Mesenchymal stem cell (in vitro differentiated cells and primary cell): Measurements from ENCODE around the gene ACSF3.

ENCODE experiments used
- DNase-seq: peaks from one replicate; pipeline ENCODE4 v3.0.0-alpha.2; 2013
- H2AFZ ChIP-seq: one replicate; pipeline ENCODE4 v1.6.1; 2013; ENCODE audit warnings: low read depth, mild to moderate bottlenecking, control low read depth, inconsistent platforms, low read length, moderate library complexity
- H2AK5ac ChIP-seq: 2 replicates; pipeline ENCODE4 v1.6.1; 2013; ENCODE audit warnings: low read length, moderate library complexity, mild to moderate bottlenecking, inconsistent platforms; ENCODE audit not compliant: severe bottlenecking
- H2BK120ac ChIP-seq: one replicate; pipeline ENCODE4 v1.6.1; 2013; ENCODE audit warnings: low read depth, mild to moderate bottlenecking, inconsistent platforms, low read length, moderate library complexity
- H2BK12ac ChIP-seq, 2 experiments: one replicate each; pipeline ENCODE4 v1.6.1; 2013; ENCODE audit warnings: inconsistent platforms in 2 of 2, low read length in 2 of 2, mild to moderate bottlenecking in 2 of 2, moderate library complexity in 2 of 2, control low read depth in 1 of 2
- H2BK15ac ChIP-seq: one replicate; pipeline ENCODE4 v1.6.1; 2013; ENCODE audit warnings: mild to moderate bottlenecking, low read depth, inconsistent platforms; ENCODE audit not compliant: poor library complexity, severe bottlenecking
- H2BK5ac ChIP-seq: 2 replicates; pipeline ENCODE4 v1.6.1; 2013; ENCODE audit warnings: low read depth, mild to moderate bottlenecking, low read length, control low read depth, inconsistent platforms; ENCODE audit not compliant: poor library complexity, severe bottlenecking
- H3K14ac ChIP-seq, 2 experiments: one replicate each; pipeline ENCODE4 v1.6.1; 2013; ENCODE audit warnings: inconsistent platforms in 2 of 2, low read length in 2 of 2, control low read depth in 1 of 2, mild to moderate bottlenecking in 1 of 2, moderate library complexity in 1 of 2
- H3K18ac ChIP-seq, 2 experiments: one replicate each; pipeline ENCODE4 v1.6.1; 2013; ENCODE audit warnings: inconsistent platforms in 2 of 2, low read length in 2 of 2, control low read depth in 1 of 2, low read depth in 1 of 2, mild to moderate bottlenecking in 1 of 2
- H3K23ac ChIP-seq, 2 experiments: one replicate each; pipeline ENCODE4 v1.6.1; 2013; ENCODE audit warnings: inconsistent platforms in 2 of 2, low read length in 2 of 2, mild to moderate bottlenecking in 2 of 2, moderate library complexity in 2 of 2, control low read depth in 1 of 2
- H3K27ac ChIP-seq: 2 replicates; pipeline ENCODE4 v1.5.1; 2013; ENCODE audit warnings: mild to moderate bottlenecking, moderate library complexity, low read length, control low read depth, inconsistent platforms; ENCODE audit not compliant: poor library complexity, severe bottlenecking
- H3K27me3 ChIP-seq, 2 experiments: 2 replicates each; pipeline versions ENCODE4 v1.6.1 to v1.7.0; 2013; ENCODE audit warnings: low read length in 2 of 2, mild to moderate bottlenecking in 2 of 2, moderate library complexity in 2 of 2, control low read depth in 1 of 2, inconsistent platforms in 1 of 2; ENCODE audit not compliant: control insufficient read depth in 1 of 2, insufficient read depth in 1 of 2
- H3K36me3 ChIP-seq, 2 experiments: 2 replicates each; pipeline versions ENCODE4 v1.6.1 to v1.7.0; 2013; ENCODE audit warnings: low read length in 2 of 2, control low read depth in 1 of 2, inconsistent platforms in 1 of 2, low read depth in 1 of 2, mild to moderate bottlenecking in 1 of 2; ENCODE audit not compliant: insufficient read depth in 2 of 2, control insufficient read depth in 1 of 2
- H3K4ac ChIP-seq, 2 experiments: one replicate each; pipeline ENCODE4 v1.6.1; 2013; ENCODE audit warnings: inconsistent platforms in 2 of 2, low read length in 2 of 2, mild to moderate bottlenecking in 2 of 2, moderate library complexity in 2 of 2, control low read depth in 1 of 2, low read depth in 1 of 2
- H3K4me1 ChIP-seq: 2 replicates; pipeline ENCODE4 v1.6.1; 2013; ENCODE audit warnings: low read depth, low read length, control low read depth; ENCODE audit not compliant: control insufficient read depth, insufficient read depth
- H3K4me2 ChIP-seq: 2 replicates; pipeline ENCODE4 v1.6.1; 2013; ENCODE audit warnings: low read length, mild to moderate bottlenecking, inconsistent platforms; ENCODE audit not compliant: poor library complexity, severe bottlenecking
- H3K4me3 ChIP-seq, 2 experiments: 2 replicates each; pipeline versions ENCODE4 v1.5.1 to v1.7.0; 2013; ENCODE audit warnings: low read length in 2 of 2, mild to moderate bottlenecking in 2 of 2, control low read depth in 1 of 2, low read depth in 1 of 2; ENCODE audit not compliant: insufficient read depth in 1 of 2
- H3K79me1 ChIP-seq: replicated peaks from 2 replicates; pipeline ENCODE4 v1.6.1; 2013; ENCODE audit warnings: mild to moderate bottlenecking, control low read depth, low read length, inconsistent platforms; ENCODE audit not compliant: poor library complexity, severe bottlenecking
- H3K9ac ChIP-seq: 2 replicates; pipeline ENCODE4 v1.7.0; 2013; ENCODE audit warnings: mild to moderate bottlenecking, low read length, moderate library complexity
- H3K9me3 ChIP-seq: 2 replicates; pipeline ENCODE4 v1.7.0; 2013; ENCODE audit warnings: mild to moderate bottlenecking, low read length; ENCODE audit not compliant: control insufficient read depth
- H4K8ac ChIP-seq: one replicate; pipeline ENCODE4 v1.6.1; 2013; ENCODE audit warnings: inconsistent platforms, mild to moderate bottlenecking, low read length, moderate library complexity
- H4K91ac ChIP-seq: one replicate; pipeline ENCODE4 v1.6.1; 2013; ENCODE audit warnings: mild to moderate bottlenecking, low read length, inconsistent platforms
- WGBS: methylation state at CpG from one replicate; pipeline ENCODE4 v1.1.7; 2013; ENCODE audit warnings: mixed read lengths; 5-methylcytosine and 5-hydroxymethylcytosine counted together

The ACSF3 gene

GRCh38 chr16:89100601-89101302 is 7.1 kb downstream of the ACSF3 start:
- Histone ChIP-seq H3K23ac (no peak overlapping the region), H2BK120ac (no peak overlapping the region)

GRCh38 chr16:89101303-89102040 is 7.8 kb downstream of the ACSF3 start:
- no peak overlapping the region for H2AK5ac ChIP-seq
- H3K4me3 ChIP-seq: no peak overlapping the region
- no peak overlapping the region for H2BK15ac ChIP-seq
- no peak overlapping the region for H3K14ac ChIP-seq
- H3K4me2 ChIP-seq: no peak overlapping the region
- 95% methylated on average over 37 of the region's 37 CpGs for WGBS
- H3K27ac ChIP-seq: no peak overlapping the region
- no peak overlapping the region for H4K8ac ChIP-seq
- no peak overlapping the region for H2BK12ac ChIP-seq
- no peaks in the 10 kb centered on the region for H3K27me3 ChIP-seq
- H2AFZ ChIP-seq: no peak overlapping the region
- H2BK120ac ChIP-seq: no peak overlapping the region
- H3K79me1 ChIP-seq: peaks cover 51% of the 10 kb centered on the region
- H3K4ac ChIP-seq: no peak overlapping the region
- H4K91ac ChIP-seq: no peak overlapping the region
- peaks cover 52 to 77% of the 10 kb centered on the region in 2 experiments for H3K36me3 ChIP-seq
- H3K18ac ChIP-seq: no peak overlapping the region
- H3K23ac ChIP-seq: no peak overlapping the region
- no peak overlapping the region for H3K9ac ChIP-seq
- H3K4me1 ChIP-seq: peaks cover 8% of the 10 kb centered on the region
- H3K9me3 ChIP-seq: no peaks in the 10 kb centered on the region
- H2BK5ac ChIP-seq: no peak overlapping the region
- no peak for DNase-seq

More at GRCh38 chr16:89100601-89101302, 7.1 kb downstream of the ACSF3 start:
- H3K4me1 ChIP-seq: peaks cover 14% of the 10 kb centered on the region
- H3K4me3 ChIP-seq: no peak overlapping the region
- H3K4ac ChIP-seq: no peak overlapping the region
- no peak overlapping the region for H4K8ac ChIP-seq
- peaks cover 47 to 81% of the 10 kb centered on the region in 2 experiments for H3K36me3 ChIP-seq
- no peak overlapping the region for H3K9ac ChIP-seq
- H3K14ac ChIP-seq: no peak overlapping the region
- no peak overlapping the region for H2BK15ac ChIP-seq
- H2BK5ac ChIP-seq: no peak overlapping the region
- no peak overlapping the region for H4K91ac ChIP-seq
- H2AK5ac ChIP-seq: no peak overlapping the region
- no peak overlapping the region for H3K27ac ChIP-seq
- 92% methylated on average over 42 of the region's 42 CpGs for WGBS
- H2BK12ac ChIP-seq: no peak overlapping the region
- no peaks in the 10 kb centered on the region for H3K27me3 ChIP-seq
- H3K18ac ChIP-seq: no peak overlapping the region
- H3K79me1 ChIP-seq: peaks cover 55% of the 10 kb centered on the region
- DNase-seq: no peak
- H3K4me2 ChIP-seq: no peak overlapping the region
- no peak overlapping the region for H2AFZ ChIP-seq
- H3K9me3 ChIP-seq: no peaks in the 10 kb centered on the region

- no peak overlapping the region for H2BK12ac ChIP-seq
- no peak overlapping the region for H3K23ac ChIP-seq
- no peak overlapping the region for H2AFZ ChIP-seq
- no peak overlapping the region for H2BK15ac ChIP-seq
- peaks cover 58 to 77% of the 10 kb centered on the region in 2 experiments for H3K36me3 ChIP-seq
- no peaks in the 10 kb centered on the region for H3K9me3 ChIP-seq
- H3K79me1 ChIP-seq: peaks cover 53% of the 10 kb centered on the region
- H3K4me3 ChIP-seq: no peak overlapping the region
- H3K4me2 ChIP-seq: no peak overlapping the region
- H3K27me3 ChIP-seq: no peaks in the 10 kb centered on the region
- DNase-seq: no peak
- H3K4ac ChIP-seq: no peak overlapping the region
- no peak overlapping the region for H3K9ac ChIP-seq
- no peak overlapping the region for H4K91ac ChIP-seq
- H3K27ac ChIP-seq: no peak overlapping the region
- no peak overlapping the region for H4K8ac ChIP-seq
- H2BK120ac ChIP-seq: no peak overlapping the region
- H3K18ac ChIP-seq: no peak overlapping the region
- H2AK5ac ChIP-seq: no peak overlapping the region
- H2BK5ac ChIP-seq: no peak overlapping the region
- H3K14ac ChIP-seq: no peak overlapping the region
- peaks cover 8% of the 10 kb centered on the region for H3K4me1 ChIP-seq
- WGBS: 94% methylated on average over 14 of the region's 14 CpGs
Observed at GRCh38 chr16:89102041-89102471, 8.4 kb downstream of the ACSF3 start.

GRCh38 chr16:89102481-89103073 is 8.9 kb downstream of the ACSF3 start:
- no peaks in the 10 kb centered on the region for H3K9me3 ChIP-seq
- H3K18ac ChIP-seq: no peak overlapping the region
- no peak overlapping the region for H2BK15ac ChIP-seq
- peaks cover 63 to 78% of the 10 kb centered on the region in 2 experiments for H3K36me3 ChIP-seq
- peaks cover 52% of the 10 kb centered on the region for H3K79me1 ChIP-seq
- H3K4me2 ChIP-seq: no peak overlapping the region
- no peak overlapping the region for H2BK12ac ChIP-seq
- no peak overlapping the region for H2AFZ ChIP-seq
- H3K27me3 ChIP-seq: no peaks in the 10 kb centered on the region
- H2BK5ac ChIP-seq: no peak overlapping the region
- H4K8ac ChIP-seq: no peak overlapping the region
- H4K91ac ChIP-seq: no peak overlapping the region
- H2BK120ac ChIP-seq: no peak overlapping the region
- DNase-seq: no peak
- H3K27ac ChIP-seq: no peak overlapping the region
- 95% methylated on average over 27 of the region's 27 CpGs for WGBS
- peaks cover 6% of the 10 kb centered on the region for H3K4me1 ChIP-seq
- no peak overlapping the region for H3K4me3 ChIP-seq
- H3K23ac ChIP-seq: no peak overlapping the region
- no peak overlapping the region for H2AK5ac ChIP-seq
- H3K9ac ChIP-seq: no peak overlapping the region
- H3K14ac ChIP-seq: no peak overlapping the region
- no peak overlapping the region for H3K4ac ChIP-seq
